Activated CD4-positive, alpha-beta T cell treated with anti-CD3 and anti-CD28 coated beads for 48 hours (primary cell): ENCODE results near the gene CFAP77.

Experiments used
- DNase-seq: peaks from one replicate; pipeline ENCODE4 v3.0.0-alpha.2; 2020

The CFAP77 gene

GRCh38 chr9:132497731-132498130 is 87.7 kb downstream of the CFAP77 start:
- no peak for DNase-seq

- DNase-seq, result no peak
Measured at GRCh38 chr9:132498531-132499210, 88.7 kb downstream of the CFAP77 start.

- DNase-seq, result no peak
Measured at GRCh38 chr9:132499251-132499650, 89.2 kb downstream of the CFAP77 start.

- DNase-seq, result no peak
Measured at GRCh38 chr9:132500193-132500592, 90.2 kb downstream of the CFAP77 start.

- no peak for DNase-seq
Measured at GRCh38 chr9:132502480-132502879, 92.5 kb downstream of the CFAP77 start.

- no peak for DNase-seq
Measured at GRCh38 chr9:132503116-132503515, 93.1 kb downstream of the CFAP77 start.

- no peak for DNase-seq
Measured at GRCh38 chr9:132504488-132504887, 94.5 kb downstream of the CFAP77 start.

GRCh38 chr9:132505991-132506655 is 96.1 kb downstream of the CFAP77 start:
- DNase-seq, result no peak

GRCh38 chr9:132506977-132507669 is 97.1 kb downstream of the CFAP77 start:
- no peak for DNase-seq

- DNase-seq, result peak; percentile 79
Measured at GRCh38 chr9:132507670-132508469, 97.9 kb downstream of the CFAP77 start.

- DNase-seq, result no peak
Measured at GRCh38 chr9:132509928-132510874, 100.2 kb downstream of the CFAP77 start.

GRCh38 chr9:132511191-132511999 is 101.4 kb downstream of the CFAP77 start:
- no peak for DNase-seq

GRCh38 chr9:132513416-132513815 is 103.4 kb downstream of the CFAP77 start:
- no peak for DNase-seq

- DNase-seq, result no peak
Measured at GRCh38 chr9:132514011-132514744, 104.2 kb downstream of the CFAP77 start.

GRCh38 chr9:132514821-132515220 is 104.8 kb downstream of the CFAP77 start:
- no peak for DNase-seq

GRCh38 chr9:132516301-132516700 is 106.3 kb downstream of the CFAP77 start:
- no peak for DNase-seq

- DNase-seq, result no peak
Measured at GRCh38 chr9:132516911-132517310, 106.9 kb downstream of the CFAP77 start.

GRCh38 chr9:132517815-132518550 is 108.0 kb downstream of the CFAP77 start:
- no peak for DNase-seq

GRCh38 chr9:132518626-132519025 is 108.6 kb downstream of the CFAP77 start:
- DNase-seq, result no peak

GRCh38 chr9:132519033-132519432 is 109.0 kb downstream of the CFAP77 start:
- no peak for DNase-seq
